Calu3 (cell line): ENCODE data around the gene INSYN2B. TPM values are rescaled to one million over a fixed set of nuclear protein-coding genes. Genes with fewer than 3 reads are reported as not detected.

Experiments
- BruUV-seq: library from RNA; stranded (reverse); fragments of 400-500 nt; replicated peaks from 2 replicates; lab custom pipeline; 2021; lab: Mats Ljungman, UMichigan
- CTCF ChIA-PET: fragments of 300-600 bp; sonication (Branson Sonifier 250); formaldehyde crosslinking; loops from one replicate; lab custom pipeline; 2022; ENCODE audit warnings: antibody characterized with exemption; lab: Charles Lee
- DNase-seq: peaks from one replicate; pipeline ENCODE4 v3.0.0; 2022
- H3K27ac Mint-ChIP-seq: one replicate; pipeline ENCODE4 v1.8.0; 2022; ENCODE audit warnings: mixed read lengths; ENCODE audit not compliant: unreplicated experiment
- H3K27me3 Mint-ChIP-seq: one replicate; pipeline ENCODE4 v1.8.0; 2022; ENCODE audit warnings: mixed read lengths; ENCODE audit not compliant: unreplicated experiment
- H3K36me3 Mint-ChIP-seq: one replicate; pipeline ENCODE4 v1.8.0; 2022; ENCODE audit warnings: mild to moderate bottlenecking, moderate library complexity, mixed read lengths; ENCODE audit not compliant: insufficient read depth, unreplicated experiment
- H3K4me1 Mint-ChIP-seq: one replicate; pipeline ENCODE4 v1.8.0; 2022; ENCODE audit warnings: mild to moderate bottlenecking, low read depth, mixed read lengths; ENCODE audit not compliant: unreplicated experiment
- H3K4me3 Mint-ChIP-seq: one replicate; pipeline ENCODE4 v1.8.0; 2022; ENCODE audit warnings: mild to moderate bottlenecking, low read depth, moderate library complexity, mixed read lengths; ENCODE audit not compliant: unreplicated experiment
- H3K9me3 Mint-ChIP-seq: one replicate; pipeline ENCODE4 v1.8.0; 2022; ENCODE audit warnings: low read depth, mixed read lengths; ENCODE audit not compliant: unreplicated experiment
- CTCF ChIP-seq: fragments of 200-600 bp; IDR thresholded peaks from one replicate; pipeline ENCODE4 v1.8.0; 2022; ENCODE audit warnings: antibody characterized with exemption; ENCODE audit not compliant: unreplicated experiment
- intact Hi-C: fragments of 100-400 bp; cut with micrococcal nuclease; formaldehyde crosslinking; loops from one replicate; pipeline ENCODE4 v1.10.0; 2022; ENCODE audit not compliant: unreplicated experiment
- total RNA-seq: library from RNA; stranded (reverse); gene quantifications from 2 replicates; pipeline ENCODE4 v1.2.3, GENCODE V29; 2022

Gene INSYN2B
- total RNA-seq, 1 experiment from 2014 or later, result not detected

- BruUV-seq, result no TSS peak
- no peak overlapping the region for H3K27ac Mint-ChIP-seq
- H3K4me3 Mint-ChIP-seq, result no peak overlapping the region
- no peak for DNase-seq
- intact Hi-C loops, result no loop called here
- no peaks in the 10 kb centered on the region for H3K9me3 Mint-ChIP-seq
- no peaks in the 10 kb centered on the region for H3K4me1 Mint-ChIP-seq
- CTCF ChIA-PET, result no interaction called here
- peaks cover 73% of the 10 kb centered on the region for H3K27me3 Mint-ChIP-seq
- H3K36me3 Mint-ChIP-seq, result no peaks in the 10 kb centered on the region
- no peak for TF ChIP-seq CTCF
Measured at GRCh38 chr5:169862391-169862811, 117.9 kb downstream of the INSYN2B start.

- no TSS peak for BruUV-seq
- CTCF ChIA-PET, result no interaction called here
- H3K27me3 Mint-ChIP-seq, result peaks cover 68% of the 10 kb centered on the region
- DNase-seq, result no peak
- no peaks in the 10 kb centered on the region for H3K36me3 Mint-ChIP-seq
- H3K27ac Mint-ChIP-seq, result no peak overlapping the region
- no peaks in the 10 kb centered on the region for H3K4me1 Mint-ChIP-seq
- H3K4me3 Mint-ChIP-seq, result no peak overlapping the region
- TF ChIP-seq CTCF, result no peak
- intact Hi-C loops, result no loop called here
- H3K9me3 Mint-ChIP-seq, result no peaks in the 10 kb centered on the region
Measured at GRCh38 chr5:169861934-169862333, 118.4 kb downstream of the INSYN2B start.

GRCh38 chr5:169861433-169861832 is 118.9 kb downstream of the INSYN2B start:
- no TSS peak for BruUV-seq
- DNase-seq, result no peak
- H3K4me3 Mint-ChIP-seq, result no peak overlapping the region
- no peaks in the 10 kb centered on the region for H3K4me1 Mint-ChIP-seq
- CTCF ChIA-PET, result no interaction called here
- intact Hi-C loops, result no loop called here
- no peaks in the 10 kb centered on the region for H3K9me3 Mint-ChIP-seq
- no peaks in the 10 kb centered on the region for H3K36me3 Mint-ChIP-seq
- no peak overlapping the region for H3K27ac Mint-ChIP-seq
- H3K27me3 Mint-ChIP-seq, result peaks cover 63% of the 10 kb centered on the region
- TF ChIP-seq CTCF, result no peak

- Mint-ChIP-seq H3K4me3 (no peak overlapping the region), H3K27ac (no peak overlapping the region), H3K27me3 (peaks cover 61% of the 10 kb centered on the region), H3K36me3 (no peaks in the 10 kb centered on the region), H3K9me3 (no peaks in the 10 kb centered on the region), H3K4me1 (no peaks in the 10 kb centered on the region)
- CTCF ChIA-PET, result no interaction called here
- intact Hi-C loops, result no loop called here
- TF ChIP-seq CTCF, result no peak
- BruUV-seq, result no TSS peak
- no peak for DNase-seq
Measured at GRCh38 chr5:169860585-169860984, 119.7 kb downstream of the INSYN2B start.
